ENCODE measurements around the gene SIPA1L3.
"Not testable (repeated sequence)": the region's sequence is repeated elsewhere in the genome, so short reads cannot be mapped to it uniquely, and the experiment has no call there.

Gene SIPA1L3, protein sequence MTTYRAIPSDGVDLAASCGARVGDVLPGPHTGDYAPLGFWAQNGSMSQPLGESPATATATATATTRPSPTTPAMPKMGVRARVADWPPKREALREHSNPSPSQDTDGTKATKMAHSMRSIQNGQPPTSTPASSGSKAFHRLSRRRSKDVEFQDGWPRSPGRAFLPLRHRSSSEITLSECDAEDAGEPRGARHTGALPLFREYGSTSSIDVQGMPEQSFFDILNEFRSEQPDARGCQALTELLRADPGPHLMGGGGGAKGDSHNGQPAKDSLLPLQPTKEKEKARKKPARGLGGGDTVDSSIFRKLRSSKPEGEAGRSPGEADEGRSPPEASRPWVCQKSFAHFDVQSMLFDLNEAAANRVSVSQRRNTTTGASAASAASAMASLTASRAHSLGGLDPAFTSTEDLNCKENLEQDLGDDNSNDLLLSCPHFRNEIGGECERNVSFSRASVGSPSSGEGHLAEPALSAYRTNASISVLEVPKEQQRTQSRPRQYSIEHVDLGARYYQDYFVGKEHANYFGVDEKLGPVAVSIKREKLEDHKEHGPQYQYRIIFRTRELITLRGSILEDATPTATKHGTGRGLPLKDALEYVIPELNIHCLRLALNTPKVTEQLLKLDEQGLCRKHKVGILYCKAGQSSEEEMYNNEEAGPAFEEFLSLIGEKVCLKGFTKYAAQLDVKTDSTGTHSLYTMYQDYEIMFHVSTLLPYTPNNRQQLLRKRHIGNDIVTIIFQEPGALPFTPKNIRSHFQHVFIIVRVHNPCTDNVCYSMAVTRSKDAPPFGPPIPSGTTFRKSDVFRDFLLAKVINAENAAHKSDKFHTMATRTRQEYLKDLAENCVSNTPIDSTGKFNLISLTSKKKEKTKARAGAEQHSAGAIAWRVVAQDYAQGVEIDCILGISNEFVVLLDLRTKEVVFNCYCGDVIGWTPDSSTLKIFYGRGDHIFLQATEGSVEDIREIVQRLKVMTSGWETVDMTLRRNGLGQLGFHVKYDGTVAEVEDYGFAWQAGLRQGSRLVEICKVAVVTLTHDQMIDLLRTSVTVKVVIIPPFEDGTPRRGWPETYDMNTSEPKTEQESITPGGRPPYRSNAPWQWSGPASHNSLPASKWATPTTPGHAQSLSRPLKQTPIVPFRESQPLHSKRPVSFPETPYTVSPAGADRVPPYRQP (N-terminal part only)

DNA sequence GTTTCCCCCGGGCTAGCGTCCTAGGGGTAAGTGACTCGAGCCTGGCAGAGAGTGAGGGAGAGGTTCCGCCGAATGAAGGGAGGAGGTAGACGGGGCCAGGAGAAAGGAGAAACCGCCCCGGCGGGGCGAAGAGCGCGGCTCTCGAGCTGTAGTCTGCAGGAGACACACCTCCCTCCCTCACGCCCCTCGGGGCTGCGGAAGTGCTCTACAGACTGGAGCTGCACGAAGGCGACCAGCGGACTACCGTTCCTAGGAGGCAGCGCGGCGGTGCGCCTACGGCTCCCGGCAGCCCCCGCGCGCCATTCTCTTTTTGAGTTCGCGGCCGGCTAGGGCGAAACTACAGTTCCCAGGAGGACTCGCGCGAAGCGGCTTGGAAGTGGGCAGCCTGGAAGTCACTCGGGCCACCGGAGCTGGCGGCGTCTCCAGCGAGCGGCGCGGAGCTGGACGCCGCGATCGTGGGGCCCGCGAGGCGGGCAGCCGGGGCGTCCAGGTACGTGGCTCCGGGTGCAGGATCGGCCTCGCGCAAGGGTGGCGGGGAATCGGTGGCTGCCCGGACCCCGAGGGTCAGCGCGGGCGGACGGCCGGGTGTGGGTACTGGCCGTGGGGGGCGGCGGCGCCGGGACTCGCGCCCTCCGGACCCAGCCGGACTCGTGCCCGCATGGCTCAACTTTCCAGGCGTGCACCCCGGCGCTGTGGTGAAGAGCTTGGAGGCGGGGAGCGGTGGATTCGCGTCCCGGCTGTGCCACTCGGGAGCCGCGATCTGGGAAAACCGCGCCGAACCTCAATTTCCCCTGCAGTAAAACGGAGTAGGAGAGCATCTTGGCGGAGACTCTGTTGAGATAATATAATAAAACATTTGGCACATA is at the start of gene SIPA1L3:
SIPA1L3 (plus strand) TSS at position 340 of the 866 bp plus-strand sequence. CDS start 174,358 bp downstream, outside the sequence.
- DNase-seq = peak; percentile 100

DNA sequence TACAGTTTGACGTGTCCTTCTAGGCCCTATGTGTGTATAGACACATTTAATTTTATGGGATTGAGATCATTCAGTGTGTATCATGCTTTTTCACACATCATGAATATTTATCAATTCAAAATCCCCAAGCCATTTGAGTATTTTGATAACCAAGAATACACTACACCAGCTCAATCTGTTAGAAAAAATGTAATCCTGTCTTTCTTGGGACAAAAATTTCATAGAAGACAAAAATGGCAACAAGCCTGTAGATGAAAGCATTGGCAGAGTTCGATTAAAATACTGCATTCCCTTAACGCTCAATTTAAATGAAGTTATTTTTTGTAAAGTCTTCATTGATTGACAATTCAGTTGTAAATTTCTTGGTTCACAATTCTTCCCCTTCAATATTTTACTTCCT is 42.5 kb upstream of the SIPA1L3 start:
- no peak for DNase-seq

DNA sequence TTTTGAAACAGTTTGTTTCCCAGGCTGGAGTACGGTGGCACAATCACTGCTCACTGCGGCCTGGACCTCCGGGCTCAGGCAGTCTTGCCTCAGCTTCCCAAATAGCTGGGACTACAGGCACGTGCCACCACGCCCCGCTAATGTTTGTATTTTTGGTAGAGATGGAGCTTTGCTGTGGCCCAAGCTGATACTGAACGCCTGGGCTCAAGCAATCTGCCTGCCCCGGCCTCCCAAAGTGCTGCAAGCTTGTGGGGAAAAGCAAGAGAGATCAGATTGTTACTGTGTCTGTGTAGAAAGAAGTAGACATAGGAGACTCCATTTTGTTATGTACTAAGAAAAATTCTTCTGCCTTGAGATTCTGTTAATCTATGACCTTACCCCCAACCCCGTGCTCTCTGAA is 41.1 kb upstream of the SIPA1L3 start:
- DNase-seq = not testable (repeated sequence)

DNA sequence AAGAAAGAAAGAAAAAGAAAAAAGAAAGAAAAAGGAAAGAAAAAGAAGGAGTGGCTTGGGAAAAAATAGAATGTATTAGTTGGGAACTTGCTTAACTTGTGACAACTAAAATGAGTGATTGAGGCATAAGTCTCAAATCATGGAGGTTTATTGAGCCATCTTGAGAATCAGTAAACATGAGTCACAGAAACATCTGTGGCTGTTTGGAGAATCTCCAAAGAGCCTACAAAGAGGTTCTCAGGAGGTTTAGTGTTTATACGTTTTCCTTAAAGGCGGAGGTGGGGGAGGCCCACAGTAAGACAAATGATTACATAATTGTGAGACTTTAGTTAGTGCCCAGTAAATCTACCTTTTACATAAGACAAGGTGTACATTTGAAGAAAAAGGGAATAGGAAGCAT is 39.2 kb upstream of the SIPA1L3 start:
- no peak for DNase-seq

DNA sequence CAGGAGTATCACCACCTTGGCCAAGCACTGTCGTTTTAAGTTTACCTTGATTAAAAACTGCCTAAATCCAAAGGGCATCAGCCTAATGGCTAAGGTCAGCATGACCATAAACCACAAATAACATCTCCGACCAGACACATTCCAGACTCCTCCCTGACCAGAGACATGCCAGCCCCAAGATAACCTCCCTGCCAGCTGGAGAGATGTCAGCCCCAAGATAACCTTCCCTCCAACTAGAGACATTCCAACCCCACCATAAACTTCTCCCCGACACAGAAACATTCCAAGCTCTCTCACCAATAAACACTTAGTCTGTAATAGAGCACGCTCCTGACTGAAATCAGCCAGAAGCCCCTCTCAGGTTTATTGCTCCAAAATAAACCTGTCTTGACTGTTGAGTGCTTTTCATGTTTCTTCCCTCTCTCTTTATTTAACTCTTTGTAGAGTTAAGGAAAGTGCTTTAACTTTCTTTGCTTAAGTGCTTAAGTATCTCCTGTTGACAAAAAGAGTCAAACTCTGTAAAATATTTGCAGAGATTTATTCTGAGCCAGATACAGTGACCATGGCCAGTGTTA is 37.2 kb upstream of the SIPA1L3 start:
- no peak for DNase-seq

DNA sequence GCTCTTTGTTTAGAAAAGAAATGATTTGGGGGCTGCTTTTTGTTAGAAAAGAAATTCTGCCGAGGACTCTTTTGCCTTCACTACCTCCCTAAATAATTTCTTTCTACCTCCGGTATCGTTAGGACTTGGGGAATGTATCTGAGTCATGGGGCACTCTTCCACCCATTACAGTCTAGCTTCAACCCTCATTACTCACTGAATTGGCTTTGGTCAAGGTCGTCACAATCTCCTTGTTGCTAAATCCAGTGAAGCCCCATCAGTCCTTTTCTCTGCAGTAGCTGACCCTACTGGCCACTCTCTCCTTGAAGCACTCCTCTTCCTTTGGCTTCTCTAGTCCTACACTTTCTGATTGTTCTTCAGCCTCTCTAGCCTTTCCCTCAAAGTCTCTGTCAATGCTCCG is 34.6 kb upstream of the SIPA1L3 start:
- no peak for DNase-seq

DNA sequence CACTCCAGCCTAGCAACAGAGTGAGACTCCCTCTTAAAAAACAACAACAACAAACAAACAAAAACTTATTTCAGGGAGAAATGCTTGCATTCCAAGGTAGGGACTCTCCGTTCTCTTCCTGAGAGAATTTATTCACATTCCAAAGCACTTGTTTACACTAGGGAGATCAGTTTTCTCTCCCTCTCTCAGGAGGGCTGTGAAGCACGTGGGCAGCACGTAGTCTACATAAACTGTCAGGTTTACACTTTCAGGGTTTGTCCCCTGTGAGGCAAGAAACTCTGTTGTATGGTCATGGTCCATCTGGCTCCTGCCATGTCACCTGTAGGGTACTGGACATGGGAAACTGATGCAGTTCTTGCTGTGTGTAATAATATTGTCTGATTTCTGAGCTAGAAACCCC is 32.2 kb upstream of the SIPA1L3 start:
- DNase-seq = no peak

DNA sequence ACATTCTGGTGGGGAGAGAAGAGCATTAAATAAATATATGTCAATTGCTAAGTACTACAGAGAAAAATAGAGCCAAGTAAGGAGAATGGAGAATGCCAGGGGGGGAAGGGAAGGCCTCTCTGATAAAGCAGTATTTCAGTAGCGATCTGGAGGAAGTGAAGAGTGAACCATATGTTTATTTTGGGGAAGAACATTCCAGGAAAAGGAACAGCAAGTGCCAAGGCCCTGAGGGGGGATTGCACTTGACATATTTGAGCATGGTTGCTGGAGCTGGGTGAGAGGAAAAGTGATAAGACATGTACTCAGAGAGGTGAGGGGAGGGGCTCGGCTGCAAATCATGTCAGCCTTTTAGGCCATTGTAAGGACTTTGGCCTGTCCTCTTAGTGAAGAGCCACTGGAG is 31.0 kb upstream of the SIPA1L3 start:
- DNase-seq = no peak

DNA sequence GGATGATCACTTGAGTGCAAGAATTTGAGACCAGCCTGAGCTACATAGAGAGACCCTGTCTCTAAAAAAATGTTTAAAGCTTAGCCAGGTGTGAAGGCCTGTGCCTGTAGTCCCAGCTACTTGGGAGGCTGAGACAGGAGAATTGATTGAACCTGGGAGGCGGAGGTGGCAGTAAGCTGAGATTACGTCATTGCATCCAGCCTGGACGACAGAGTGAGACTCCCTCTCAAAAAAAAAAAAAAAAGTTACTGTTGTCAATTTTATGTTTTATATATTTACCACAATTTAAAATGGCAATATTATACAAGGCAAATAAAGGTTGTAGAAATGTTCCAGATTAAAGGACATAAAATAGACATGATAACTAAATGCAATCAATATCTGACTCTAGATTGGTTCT is 29.9 kb upstream of the SIPA1L3 start:
- DNase-seq = no peak

DNA sequence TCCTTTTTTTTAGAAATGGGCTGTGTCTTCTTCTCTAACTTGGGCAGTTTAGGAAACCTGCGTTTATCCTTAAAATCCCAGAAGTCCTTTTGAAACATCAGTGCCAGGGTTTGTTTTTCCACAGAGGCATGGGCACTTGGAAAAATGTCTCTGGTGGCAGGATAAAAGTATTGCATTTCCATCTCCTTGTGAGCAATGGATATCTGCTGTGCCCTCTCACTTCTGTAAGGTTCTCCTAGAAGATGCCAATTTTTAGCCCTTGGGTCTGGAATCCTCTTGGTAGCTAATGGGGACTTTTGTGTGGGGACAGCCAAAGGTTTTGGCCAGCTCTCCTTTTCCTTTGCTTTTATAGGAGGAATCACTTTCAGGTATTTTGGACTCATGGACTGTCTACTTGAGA is 21.6 kb upstream of the SIPA1L3 start:
- no peak for DNase-seq

DNA sequence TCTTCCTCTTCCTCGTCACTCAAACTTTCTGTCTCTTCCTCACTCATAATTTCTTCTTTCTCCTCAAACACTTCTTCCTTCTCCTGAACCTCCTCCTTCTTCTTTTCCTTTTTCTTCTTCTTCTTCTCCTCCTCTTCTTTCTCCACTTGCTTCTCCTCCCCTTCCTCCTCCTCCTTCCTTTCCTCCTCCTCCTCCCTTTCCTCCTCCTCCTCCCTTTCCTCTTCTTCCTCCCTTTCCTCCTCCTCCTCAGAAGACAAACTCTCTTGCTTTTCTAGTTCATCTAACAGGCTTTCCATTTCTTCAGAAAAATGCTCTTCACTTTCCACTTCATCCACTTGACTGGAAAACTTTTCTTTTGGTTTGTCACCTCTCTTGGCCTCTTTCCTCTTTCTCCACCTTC is 20.4 kb upstream of the SIPA1L3 start:
- no peak for DNase-seq

DNA sequence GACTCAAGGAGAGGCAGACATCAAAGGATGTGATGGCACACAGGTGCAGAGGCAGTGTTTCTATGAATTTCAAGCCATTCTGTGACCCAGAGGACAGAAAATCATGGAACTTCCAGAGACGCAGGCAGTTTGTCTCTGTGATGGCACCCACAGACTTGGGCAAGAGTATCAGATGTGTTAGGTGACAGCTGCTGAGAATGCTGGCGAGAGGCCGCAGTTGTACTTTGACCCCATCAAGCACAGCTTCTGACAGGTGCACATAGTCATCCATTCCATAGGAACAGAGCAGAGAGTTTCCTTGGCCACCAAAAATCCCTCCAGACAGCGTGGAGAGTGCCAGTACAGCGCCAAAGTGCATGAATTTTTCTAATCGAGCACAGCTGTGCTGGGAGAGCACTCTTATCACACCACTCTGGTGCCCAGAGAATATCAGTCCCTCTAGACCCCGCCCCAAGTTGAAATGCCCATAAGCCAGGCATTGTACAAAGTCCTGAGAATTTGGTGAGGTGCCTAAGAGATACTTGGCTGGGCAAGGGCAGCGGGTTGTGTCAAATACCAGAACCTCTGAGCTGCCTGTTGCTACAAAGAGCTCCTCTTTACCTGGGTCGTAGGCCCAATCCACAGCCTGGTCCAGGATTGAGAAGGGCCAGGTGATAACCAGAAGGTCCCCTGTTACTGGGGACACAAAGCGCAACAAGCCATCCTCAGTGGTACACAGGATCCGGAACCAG is 13.0 kb upstream of the SIPA1L3 start:
- no peak for DNase-seq

DNA sequence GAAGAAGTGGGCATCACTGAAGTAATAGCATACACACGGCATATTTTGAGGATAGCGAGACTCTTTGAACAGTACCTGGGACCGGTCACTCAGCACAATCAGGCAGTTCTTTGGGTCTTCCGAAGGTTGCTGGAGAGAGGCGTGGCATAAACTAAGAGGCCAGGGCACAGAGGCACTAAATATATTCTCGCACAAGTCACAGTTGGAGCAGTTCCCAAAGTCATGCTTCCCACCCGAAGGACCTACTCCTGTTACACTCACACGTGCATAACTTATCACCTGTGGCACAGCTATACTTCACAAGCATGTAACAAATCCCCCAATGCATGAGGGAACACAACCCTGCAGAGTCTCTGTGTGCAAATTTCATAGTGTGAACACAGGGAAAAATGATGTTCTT is 10.8 kb upstream of the SIPA1L3 start:
- no peak for DNase-seq

DNA sequence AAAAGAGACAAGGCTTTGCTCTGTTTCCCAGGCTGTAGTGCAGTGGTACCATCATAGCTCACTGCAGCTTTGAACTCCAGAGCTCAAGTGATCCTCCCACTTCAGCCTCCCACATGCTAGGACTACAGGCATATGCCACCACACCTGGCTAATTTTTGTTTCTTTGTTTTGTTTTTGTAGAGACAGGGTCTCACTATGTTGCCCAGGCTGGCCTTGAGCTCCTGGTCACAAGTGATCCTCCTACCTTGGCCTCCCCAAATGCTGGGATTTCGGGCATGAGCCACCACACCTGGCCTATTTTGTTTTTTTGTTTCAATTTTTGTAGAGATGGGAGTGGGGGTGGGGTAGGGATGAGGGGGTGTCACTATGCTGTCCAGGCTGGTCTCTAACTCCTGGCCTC is 7.6 kb upstream of the SIPA1L3 start:
- DNase-seq = no peak

DNA sequence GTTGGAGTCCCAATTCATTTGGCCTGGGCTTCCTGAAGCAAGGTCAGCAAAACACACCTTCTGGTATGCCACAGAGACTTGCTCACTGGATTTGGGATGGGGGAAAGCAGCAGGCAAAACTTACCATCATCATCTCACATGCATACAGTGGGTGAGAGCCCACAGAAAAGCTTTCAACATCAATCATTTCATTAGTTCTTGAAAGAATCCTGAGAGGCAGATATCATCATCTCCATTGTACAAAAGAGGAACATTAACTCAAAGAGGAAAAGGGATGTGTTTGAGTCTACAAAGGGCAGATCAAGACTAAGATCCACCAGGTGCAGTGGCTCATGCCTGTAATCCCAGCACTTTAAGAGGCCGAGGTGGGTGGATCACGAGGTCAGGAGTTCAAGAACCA is 7.0 kb upstream of the SIPA1L3 start:
- peak; percentile 59 for DNase-seq

DNA sequence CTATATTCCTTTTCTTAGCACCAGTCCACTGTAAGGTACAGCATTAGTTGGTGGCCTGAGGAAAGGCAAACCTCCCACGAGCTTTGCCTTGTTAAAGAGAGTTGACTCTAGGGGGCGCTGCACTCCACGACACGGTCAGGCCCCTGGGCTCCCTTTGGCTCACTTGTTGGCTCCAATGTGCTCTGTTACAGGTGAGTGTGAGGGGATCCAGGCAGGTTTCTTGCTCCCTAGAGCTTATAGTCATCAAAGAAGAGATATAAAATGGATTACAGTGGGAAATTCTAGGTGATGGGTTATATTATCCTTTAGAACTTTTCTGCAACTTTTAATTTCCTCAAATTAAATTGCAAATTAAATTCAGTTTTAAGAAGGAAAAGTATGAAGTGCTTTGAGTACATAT is 4.3 kb upstream of the SIPA1L3 start:
- DNase-seq = peak; percentile 99

DNA sequence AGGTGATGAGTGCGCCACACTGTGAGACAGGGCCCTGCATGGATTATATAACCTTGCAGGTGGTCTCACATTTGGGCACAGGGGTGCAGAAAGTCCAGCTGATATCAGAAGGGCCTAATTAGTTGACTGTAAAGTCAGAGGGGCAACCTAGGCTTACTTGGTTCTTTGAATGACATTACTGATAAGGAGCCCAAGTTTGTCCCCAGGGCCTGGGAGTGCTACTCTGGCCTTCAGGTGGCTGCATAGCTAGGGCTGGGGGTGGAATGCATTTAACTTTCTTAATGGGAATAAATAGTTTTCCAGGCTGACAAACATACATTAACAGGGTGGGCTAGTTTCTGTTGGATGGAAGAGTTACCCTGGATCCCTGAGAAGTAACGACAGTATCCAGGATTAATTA is 3.9 kb upstream of the SIPA1L3 start:
- no peak for DNase-seq

DNA sequence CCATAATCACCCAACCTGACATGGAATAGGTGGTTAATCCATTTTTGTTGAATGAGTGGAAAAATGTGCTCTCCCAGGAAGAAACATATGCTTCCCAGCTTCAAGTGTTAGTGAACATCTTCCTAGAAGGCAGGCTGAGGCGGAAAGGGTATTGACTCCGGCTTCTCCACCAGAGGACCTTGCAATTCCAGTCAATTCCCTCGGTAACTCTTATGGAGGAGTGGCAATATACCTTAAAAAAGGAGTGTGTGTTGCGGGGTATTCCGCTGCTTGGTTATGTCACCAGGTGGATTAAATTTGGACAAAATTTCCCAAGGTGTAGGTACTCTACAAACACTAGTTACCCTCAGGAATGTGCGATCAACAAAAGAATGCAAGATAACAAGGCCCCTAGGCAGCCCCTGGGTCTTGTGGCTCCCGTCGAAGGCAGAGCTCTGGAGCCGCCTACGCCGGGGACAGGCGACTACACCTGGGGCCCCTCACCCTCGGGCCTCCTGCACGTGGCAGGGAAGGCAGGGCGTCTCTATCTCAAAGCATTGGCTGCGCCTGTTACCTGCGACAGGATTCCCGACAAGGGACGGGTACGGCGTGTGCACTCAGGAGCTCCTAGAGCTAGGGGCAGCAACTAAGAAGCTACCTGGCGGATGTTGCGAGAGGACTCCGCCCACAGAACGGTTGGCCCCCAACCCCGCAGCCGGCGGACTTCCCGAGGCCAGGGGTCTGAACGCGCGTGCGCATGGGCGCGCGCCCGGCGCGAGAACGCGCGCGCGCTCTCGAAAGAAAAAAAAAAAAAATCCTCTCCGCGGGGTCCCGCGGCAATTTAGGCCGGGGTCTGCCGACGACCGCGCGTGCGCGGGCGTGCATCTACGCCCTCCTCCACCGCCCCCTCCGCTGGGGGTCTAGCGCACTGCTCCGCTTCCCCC is 801 bp upstream of the SIPA1L3 start, which contains the start of gene WDR87:
WDR87 (minus strand) TSS at position 649 of the 923 bp plus-strand sequence. CDS start 8,355 bp downstream, outside the sequence.
- DNase-seq = peak; percentile 100

DNA sequence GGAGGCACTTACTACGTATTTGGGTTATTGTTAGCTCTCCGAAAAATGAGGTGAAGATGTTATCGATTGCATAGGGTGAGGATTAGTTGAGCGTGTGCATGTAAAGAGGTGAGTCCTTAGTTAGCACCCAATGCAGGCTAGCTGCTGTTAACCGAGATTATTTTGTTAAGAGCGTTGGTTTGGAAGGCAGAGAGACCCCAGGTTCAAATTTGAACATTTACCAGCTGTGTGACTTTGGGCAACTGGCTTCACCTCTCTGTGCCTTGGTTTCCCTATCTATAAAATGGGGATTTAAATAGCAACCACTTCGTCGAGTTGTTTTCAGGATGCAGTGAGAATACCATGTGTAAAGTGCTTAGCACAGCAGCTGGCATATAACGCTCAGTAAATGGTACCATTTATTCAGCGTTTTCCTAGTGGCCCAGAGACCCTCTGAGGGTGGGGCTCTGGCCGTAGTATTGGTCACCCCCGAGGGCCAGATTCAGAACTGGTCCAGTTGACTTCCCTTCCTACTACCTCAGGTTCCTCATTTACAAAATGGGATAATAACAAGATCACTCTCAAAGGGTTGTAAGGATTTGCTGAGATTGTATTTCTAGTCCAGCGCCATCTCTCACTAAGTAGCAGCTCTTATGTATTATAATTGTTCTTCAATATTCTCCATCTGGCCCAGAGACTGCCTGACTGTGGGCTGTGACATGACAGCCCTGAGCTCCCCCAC is 887 bp downstream of the SIPA1L3 start:
- peak; percentile 62 for DNase-seq

Data from NCI-H2227 treated with DMSO at 0.1 percent for 48 hours (cell line).